BE2C (cell line): ENCODE data around the gene SRP9.
"Not testable (repeated sequence)": the region's sequence is repeated elsewhere in the genome, so short reads cannot be mapped to it uniquely, and the experiment has no call there.

ENCODE experiments used
- DNase-seq: peaks from one replicate; pipeline ENCODE4 v3.0.0-alpha.2; 2020
- H3K27me3 ChIP-seq: fragments of 250-450 bp; sonication (Bioruptor Pico); 2 replicates; pipeline ENCODE4 v1.5.1; 2020; ENCODE audit warnings: mild to moderate bottlenecking
- H3K36me3 ChIP-seq: fragments of 250-450 bp; sonication (Bioruptor Pico); 2 replicates; pipeline ENCODE4 v1.5.1; 2020; ENCODE audit warnings: mild to moderate bottlenecking
- H3K4me1 ChIP-seq: fragments of 250-450 bp; sonication (Bioruptor Pico); 2 replicates; pipeline ENCODE4 v1.5.1; 2020
- H3K4me3 ChIP-seq: 2 replicates; pipeline ENCODE4 v1.5.1; 2011; ENCODE audit warnings: low read depth, low read length
- H3K9me3 ChIP-seq: fragments of 250-450 bp; sonication (Bioruptor Pico); 2 replicates; pipeline ENCODE4 v1.5.1; 2020
- CTCF ChIP-seq: IDR thresholded peaks from 2 replicates; pipeline ENCODE4 v1.5.1; 2012; ENCODE audit warnings: mild to moderate bottlenecking, low read depth, low read length

Gene SRP9

GRCh38 chr1:225778337-225778669, 677 bp downstream of the SRP9 start:
- DNase-seq: no peak
- no peaks in the 10 kb centered on the region for H3K9me3 ChIP-seq
- H3K36me3 ChIP-seq: peaks cover 29% of the 10 kb centered on the region
- TF ChIP-seq CTCF: no peak
- no peaks in the 10 kb centered on the region for H3K27me3 ChIP-seq
- H3K4me1 ChIP-seq: peaks cover 5% of the 10 kb centered on the region; the same call in 1 of the 2 replicates
- peak overlapping the region; percentile 80 for H3K4me3 ChIP-seq

GRCh38 chr1:225779165-225779564, 1.5 kb downstream of the SRP9 start:
- H3K4me1 ChIP-seq, H3K9me3 ChIP-seq, H3K27me3 ChIP-seq, DNase-seq: not testable (repeated sequence)
- Histone ChIP-seq H3K4me3 (peak overlapping the region; percentile 80), H3K36me3 (peaks cover 35% of the 10 kb centered on the region)

GRCh38 chr1:225780134-225780533, 2.5 kb downstream of the SRP9 start:
- peaks cover 44% of the 10 kb centered on the region for H3K36me3 ChIP-seq
- no peaks in the 10 kb centered on the region for H3K9me3 ChIP-seq
- no peak overlapping the region for H3K4me3 ChIP-seq
- H3K27me3 ChIP-seq: no peaks in the 10 kb centered on the region
- no peak for TF ChIP-seq CTCF
- DNase-seq: no peak
- peaks cover 5% of the 10 kb centered on the region; the same call in 1 of the 2 replicates for H3K4me1 ChIP-seq

GRCh38 chr1:225780630-225781029, 3.0 kb downstream of the SRP9 start:
- Histone ChIP-seq H3K4me3 (no peak overlapping the region), H3K9me3 (no peaks in the 10 kb centered on the region), H3K4me1 (peaks cover 5% of the 10 kb centered on the region; the same call in 1 of the 2 replicates), H3K36me3 (peaks cover 49% of the 10 kb centered on the region), H3K27me3 (no peaks in the 10 kb centered on the region)
- DNase-seq: no peak
- no peak for TF ChIP-seq CTCF

GRCh38 chr1:225789142-225789541, 11.5 kb downstream of the SRP9 start:
- not testable (repeated sequence) for H3K4me1 ChIP-seq, H3K27me3 ChIP-seq, DNase-seq, H3K4me3 ChIP-seq, H3K9me3 ChIP-seq
- H3K36me3 ChIP-seq: peaks cover 69% of the 10 kb centered on the region

- TF ChIP-seq CTCF: no peak
- Histone ChIP-seq H3K9me3 (no peaks in the 10 kb centered on the region; the same call in 1 of the 2 replicates), H3K4me3 (no peak overlapping the region), H3K4me1 (no peaks in the 10 kb centered on the region), H3K36me3 (peaks cover 20% of the 10 kb centered on the region), H3K27me3 (no peaks in the 10 kb centered on the region)
- DNase-seq: no peak
These were observed 17.3 kb downstream of the SRP9 start for GRCh38 chr1:225794954-225795353.

- not testable (repeated sequence) for H3K4me3 ChIP-seq, H3K4me1 ChIP-seq, H3K9me3 ChIP-seq, H3K27me3 ChIP-seq, DNase-seq
- H3K36me3 ChIP-seq: peaks cover 14% of the 10 kb centered on the region
These were observed 18.5 kb downstream of the SRP9 start for GRCh38 chr1:225796097-225796496.

GRCh38 chr1:225801146-225801545, 23.5 kb downstream of the SRP9 start:
- not testable (repeated sequence) for H3K36me3 ChIP-seq, H3K4me1 ChIP-seq, DNase-seq

More at GRCh38 chr1:225801146-225801545, 23.5 kb downstream of the SRP9 start:
- H3K27me3 ChIP-seq, H3K4me3 ChIP-seq, H3K9me3 ChIP-seq: not testable (repeated sequence)
